GM12878 (cell line): ENCODE measurements around the gene MDGA2. TPM values are rescaled to one million over a fixed set of nuclear protein-coding genes. Genes with fewer than 3 reads are reported as not detected.

Experiments
- ATAC-seq: fragments of 200-7000 bp; cut with Tn5 transposase; 3 replicates; pipeline ENCODE4 v1.9.1; 2020; ENCODE audit warnings: mild to moderate bottlenecking, moderate library complexity
- BruUV-seq: library from RNA; stranded (reverse); fragments of 400-500 nt; replicated peaks from 2 replicates; lab custom pipeline; 2021; lab: Mats Ljungman, UMichigan
- CTCF ChIA-PET: fragments of 300-600 bp; sonication (Branson Sonifier 250); formaldehyde crosslinking; extraction: SDS; loops from one replicate; lab custom pipeline; 2021; ENCODE audit warnings: inconsistent platforms; lab: Yijun Ruan, JAX
- POLR2A ChIA-PET: fragments of 350-600 bp; formaldehyde crosslinking; extraction: SDS; loops from one replicate; lab custom pipeline; 2021; ENCODE audit warnings: inconsistent platforms; lab: Charles Lee
- RAD21 ChIA-PET: fragments of 300-600 bp; sonication (Branson Sonifier 250); formaldehyde crosslinking; loops from one replicate; lab custom pipeline; 2023; ENCODE audit warnings: antibody characterized with exemption; ENCODE audit not compliant: unreplicated experiment; lab: Charles Lee
- SMC1A ChIA-PET: fragments of 300-600 bp; sonication (Branson Sonifier 250); formaldehyde crosslinking; loops from one replicate; lab custom pipeline; 2023; ENCODE audit not compliant: unreplicated experiment, uncharacterized antibody; lab: Charles Lee
- DNase-seq: peaks from one replicate; pipeline ENCODE4 v3.0.0-alpha.2; 2011; ENCODE audit warnings: low read depth, low spot score
- FAIRE-seq: peaks from 3 replicates; lab custom pipeline; 2011; peaks lifted over from hg19 to GRCh38; lab: Jason Lieb, UNC
- H2AFZ ChIP-seq: 2 replicates; pipeline ENCODE4 v1.6.0; 2011; ENCODE audit warnings: low read depth, low read length, control low read depth; ENCODE audit not compliant: control insufficient read depth
- H3K27ac ChIP-seq: 2 replicates; pipeline ENCODE4 v1.5.1; 2011; ENCODE audit warnings: control low read depth; ENCODE audit not compliant: control insufficient read depth, insufficient read depth
- H3K27me3 ChIP-seq, 2 experiments: replicated peaks in 1 of 2; 2 replicates each; pipeline versions ENCODE4 v1.6.0 to v1.6.1; 2011; ENCODE audit warnings: low read length in 1 of 2; ENCODE audit not compliant: control insufficient read depth in 2 of 2, insufficient read depth in 2 of 2
- H3K36me3 ChIP-seq, 2 experiments: 2 replicates each; pipeline ENCODE4 v1.5.1; 2011; ENCODE audit warnings: low read length in 1 of 2; ENCODE audit not compliant: control insufficient read depth in 2 of 2, insufficient read depth in 2 of 2
- H3K4me1 ChIP-seq: 2 replicates; pipeline ENCODE4 v1.6.1; 2011; ENCODE audit warnings: mild to moderate bottlenecking, low read length, moderate library complexity, mixed read lengths; ENCODE audit not compliant: control insufficient read depth, insufficient read depth
- H3K4me2 ChIP-seq: 2 replicates; pipeline ENCODE4 v1.6.0; 2011; ENCODE audit warnings: control low read depth; ENCODE audit not compliant: control insufficient read depth, insufficient read depth
- H3K4me3 ChIP-seq: fragments of 200-600 bp; sonication (generic); 2 replicates; pipeline ENCODE4 v1.5.1; 2016
- H3K79me2 ChIP-seq: 2 replicates; pipeline ENCODE4 v1.6.0; 2011; ENCODE audit warnings: low read length; ENCODE audit not compliant: control insufficient read depth, insufficient read depth
- H3K9ac ChIP-seq: 2 replicates; pipeline ENCODE4 v1.8.0; 2011; ENCODE audit warnings: low read length, control low read depth, mixed read lengths; ENCODE audit not compliant: control insufficient read depth, insufficient read depth
- H3K9me3 ChIP-seq: replicated peaks from 3 replicates; pipeline ENCODE4 v1.5.1; 2011; ENCODE audit warnings: mild to moderate bottlenecking, low read length; ENCODE audit not compliant: control insufficient read depth, insufficient read depth
- H4K20me1 ChIP-seq: 2 replicates; pipeline ENCODE4 v1.6.0; 2011; ENCODE audit not compliant: control insufficient read depth, insufficient read depth
- MYB ChIP-seq: fragments of 150-350 bp; IDR thresholded peaks from 2 replicates; pipeline ENCODE4 v1.6.1; 2014; ENCODE audit warnings: mild to moderate bottlenecking, low read depth, low read length, borderline replicate concordance
- PML ChIP-seq: IDR thresholded peaks from 2 replicates; pipeline ENCODE4 v1.6.1; 2012; ENCODE audit warnings: low read length, inconsistent platforms
- POLR2A ChIP-seq: IDR thresholded peaks from 2 replicates; pipeline ENCODE4 v1.6.1; 2011; ENCODE audit warnings: low read depth, mild to moderate bottlenecking, low read length
- RAD21 ChIP-seq: IDR thresholded peaks from 2 replicates; pipeline ENCODE4 v1.6.1; 2011; ENCODE audit warnings: mild to moderate bottlenecking, low read depth, low read length, moderate library complexity; ENCODE audit not compliant: insufficient read depth
- SMC3 ChIP-seq: IDR thresholded peaks from 2 replicates; pipeline ENCODE4 v1.6.1; 2011; ENCODE audit warnings: low read length, improper control_type of control experiment, borderline replicate concordance
- SP1 ChIP-seq: IDR thresholded peaks from one replicate; pipeline ENCODE4 v1.6.1; 2011; ENCODE audit warnings: low read depth, low read length
- WGBS: methylation state at CpG from one replicate; pipeline ENCODE4 v1.1.6; 2016; ENCODE audit warnings: low lambda C conversion rate; ENCODE audit not compliant: insufficient replicate concordance, insufficient coverage; ENCODE audit errors: missing lambda C conversion rate; 5-methylcytosine and 5-hydroxymethylcytosine counted together
- in situ Hi-C: fragments of 300-500 bp; cut with MboI; formaldehyde crosslinking; loops from 9 replicates; pipeline ENCODE4 v1.14.3; 2018; ENCODE audit warnings: mixed read lengths
- intact Hi-C: fragments of 100-400 bp; cut with micrococcal nuclease; formaldehyde crosslinking; loops from one replicate; pipeline ENCODE4 v1.14.2; 2022; ENCODE audit not compliant: unreplicated experiment
- polyA plus RNA-seq, 11 experiments: library from polyadenylated mRNA; depleted of rRNA in 4 of 11; unstranded in 6 of 11; stranded (reverse) in 5 of 11; fragments of >200 nt; fragmentation: Nextera tagmentation in 4 of 11; fragmentation: Illumina TruSeq in 1 of 11; extraction: Ambion mirVana in 4 of 11; extraction: Trizol in 1 of 11; gene quantifications; 1 replicate in 1 of 11; 2 replicates in 10 of 11; pipeline versions ENCODE4 v1.2.1 to v1.2.3, GENCODE V29; 2011 to 2016; ENCODE audit warnings: inconsistent platforms in 2 of 11, missing spikeins in 2 of 11, low read depth in 1 of 11
- total RNA-seq, 4 experiments: library from RNA; depleted of rRNA in 3 of 4; stranded (reverse); fragments of >200 nt in 3 of 4; fragmentation: Illumina TruSeq in 1 of 4; extraction: Trizol in 1 of 4; gene quantifications; 2 replicates each; pipeline versions ENCODE4 v1.2.1 to v1.2.3, GENCODE V29; 2013 to 2021
- TF ChIP-seq, protein P1 (sequence below), 3 experiments: IDR thresholded peaks in 2 of 3; conservative IDR thresholded peaks in 1 of 3; 2 replicates each; pipeline ENCODE4 v1.5.1; 2011; ENCODE audit warnings: low read depth in 3 of 3, low read length in 3 of 3, mild to moderate bottlenecking in 3 of 3, control low read depth in 2 of 3, moderate library complexity in 2 of 3, inconsistent platforms in 1 of 3, mixed read lengths in 1 of 3; ENCODE audit not compliant: control insufficient read depth in 2 of 3, insufficient read depth in 1 of 3; ENCODE audit errors: extremely low read depth in 1 of 3

Gene MDGA2
- total and polyA plus RNA-seq, 10 of the 15 experiments (the other 5 are each of a cell fraction or from before 2014, with no cell fraction given), result not detected

- Histone ChIP-seq H3K9ac (no peak overlapping the region), H3K4me3 (no peak overlapping the region), H3K36me3 (no peaks in the 10 kb centered on the region), H3K27ac (no peak overlapping the region), H3K9me3 (no peaks in the 10 kb centered on the region), H4K20me1 (no peaks in the 10 kb centered on the region), H2AFZ (no peak overlapping the region), H3K79me2 (no peaks in the 10 kb centered on the region), H3K4me1 (no peaks in the 10 kb centered on the region)
- ATAC-seq (peak; percentile 94), FAIRE-seq (no peak)
- BruUV-seq, result no TSS peak
- intact Hi-C loops, result loop anchor here (1.0 to 10.0 kb wide), 2 partner anchors 697 to 1024 kb away; no protein-coding TSS in a partner anchor
- in situ Hi-C loops, result no loop called here
- SMC1A ChIA-PET, result interaction anchor here (0.7 to 1.0 kb wide), 2 partner anchors 685 to 696 kb away, joined by 3 read pairs; no protein-coding TSS in a partner anchor
- RAD21 ChIA-PET, result interaction anchor here (0.6 to 1.4 kb wide), 2 partner anchors 29 to 698 kb away, joined by 3 to 4 read pairs; no protein-coding TSS in a partner anchor
- TF ChIP-seq SMC3 (peak; percentile 47; the same call in 1 of the 2 replicates), RAD21 (peak; percentile 59), SP1 (no peak), POLR2A (no peak), PML (no peak), MYB (no peak)
- TF ChIP-seq, protein P1, sequence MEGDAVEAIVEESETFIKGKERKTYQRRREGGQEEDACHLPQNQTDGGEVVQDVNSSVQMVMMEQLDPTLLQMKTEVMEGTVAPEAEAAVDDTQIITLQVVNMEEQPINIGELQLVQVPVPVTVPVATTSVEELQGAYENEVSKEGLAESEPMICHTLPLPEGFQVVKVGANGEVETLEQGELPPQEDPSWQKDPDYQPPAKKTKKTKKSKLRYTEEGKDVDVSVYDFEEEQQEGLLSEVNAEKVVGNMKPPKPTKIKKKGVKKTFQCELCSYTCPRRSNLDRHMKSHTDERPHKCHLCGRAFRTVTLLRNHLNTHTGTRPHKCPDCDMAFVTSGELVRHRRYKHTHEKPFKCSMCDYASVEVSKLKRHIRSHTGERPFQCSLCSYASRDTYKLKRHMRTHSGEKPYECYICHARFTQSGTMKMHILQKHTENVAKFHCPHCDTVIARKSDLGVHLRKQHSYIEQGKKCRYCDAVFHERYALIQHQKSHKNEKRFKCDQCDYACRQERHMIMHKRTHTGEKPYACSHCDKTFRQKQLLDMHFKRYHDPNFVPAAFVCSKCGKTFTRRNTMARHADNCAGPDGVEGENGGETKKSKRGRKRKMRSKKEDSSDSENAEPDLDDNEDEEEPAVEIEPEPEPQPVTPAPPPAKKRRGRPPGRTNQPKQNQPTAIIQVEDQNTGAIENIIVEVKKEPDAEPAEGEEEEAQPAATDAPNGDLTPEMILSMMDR (IDR thresholded peaks at IDR 0.05 in 2 of 3, conservative IDR thresholded peaks at IDR 0.05 in 1 of 3; ENCODE audit: control insufficient read depth in 2 of 3, extremely low read depth in 1 of 3, insufficient read depth in 1 of 3, low read depth in 3 of 3, low read length in 3 of 3), result peak; percentile 55 to 72 (median 68)
- TF ChIP-seq, all 136 proteins: peak for 3
- ChIA-PET POLR2A (no interaction called here), CTCF (interaction anchor here (0.5 to 1.7 kb wide), 14 partner anchors 9 to 1668 kb away, joined by 3 to 11 read pairs (median 4); no protein-coding TSS in a partner anchor)
- Histone ChIP-seq H3K4me2 (no peak overlapping the region), H3K27me3 (no peaks in the 10 kb centered on the region)
- WGBS, result 20% methylated on average over 5 of the region's 5 CpGs
- no peak for DNase-seq
Observed at GRCh38 chr14:47278233-47278842, 397.1 kb downstream of the MDGA2 start.
